Breast epithelium (tissue), 4 donors: ENCODE results near the gene RAI1. TPM values are rescaled to one million over a fixed set of nuclear protein-coding genes. Genes with fewer than 3 reads are reported as not detected.

Experiments
- DNase-seq, 2 donors: peaks; one replicate each; pipeline ENCODE4 v3.0.0-alpha.2; 2019; ENCODE audit warnings: low spot score in 2 of 2
- H3K27ac ChIP-seq, 2 donors: fragments of 200-600 bp; sonication (generic) in 1 of 2; one replicate each; pipeline ENCODE4 v1.5.1; 2016 to 2019; ENCODE audit warnings: mild to moderate bottlenecking in 1 of 2
- H3K27me3 ChIP-seq, 2 donors: fragments of 200-600 bp; sonication (generic) in 1 of 2; one replicate each; pipeline versions ENCODE4 v1.5.1 to v1.6.0; 2017 to 2019; ENCODE audit warnings: control low read depth in 1 of 2, mild to moderate bottlenecking in 1 of 2
- H3K36me3 ChIP-seq: fragments of 200-600 bp; one replicate; pipeline ENCODE4 v1.5.1; 2019
- H3K4me1 ChIP-seq, 2 donors: fragments of 200-600 bp; sonication (generic); one replicate each; pipeline ENCODE4 v1.5.1; 2016 to 2019; ENCODE audit warnings: control low read depth in 1 of 2
- H3K4me3 ChIP-seq, 3 donors: fragments of 200-600 bp; sonication (generic); 1 replicate in 2 of 3; 2 replicates in 1 of 3; pipeline ENCODE4 v1.5.1; 2016 to 2019; ENCODE audit warnings: mild to moderate bottlenecking in 3 of 3, moderate library complexity in 2 of 3
- H3K9me3 ChIP-seq, 2 donors: fragments of 200-600 bp; sonication (generic) in 1 of 2; one replicate each; pipeline ENCODE4 v1.5.1; 2016 to 2019; ENCODE audit warnings: control low read depth in 1 of 2
- CTCF ChIP-seq, 3 donors: fragments of 450-650 bp; IDR thresholded peaks; one replicate each; pipeline ENCODE4 v1.5.1; 2016 to 2017; ENCODE audit warnings: antibody characterized with exemption in 3 of 3, mild to moderate bottlenecking in 3 of 3, moderate library complexity in 3 of 3
- POLR2A ChIP-seq: fragments of 450-650 bp; IDR thresholded peaks from one replicate; pipeline ENCODE4 v1.6.1; 2016; ENCODE audit warnings: antibody characterized with exemption, mild to moderate bottlenecking, moderate library complexity
- POLR2AphosphoS5 ChIP-seq, 3 donors: sonication (generic); formaldehyde crosslinking; IDR thresholded peaks; one replicate each; pipeline ENCODE4 v1.6.1; 2017; ENCODE audit warnings: antibody characterized with exemption in 3 of 3
- intact Hi-C: fragments of 100-400 bp; cut with DNase I; formaldehyde crosslinking; loops from one replicate; pipeline ENCODE4 v1.15.1; 2023; ENCODE audit warnings: low total_unique reads
- total RNA-seq, 3 donors: library from RNA; depleted of rRNA; stranded (reverse); fragments of >200 nt; gene quantifications; one replicate each; pipeline ENCODE4 v1.1.0, GENCODE V29; 2016

RAI1 gene
- total RNA-seq, 3 donors from 2014 or later: 5.6 to 25.6 (median 20.6) TPM

GRCh38 chr17:17779015-17779611 lies 97.9 kb downstream of the RAI1 start:
- Histone ChIP-seq H3K36me3 (no peaks in the 10 kb centered on the region), H3K27ac (peak overlapping the region; percentile 59 to 90), H3K9me3 (no peaks in the 10 kb centered on the region), H3K27me3 (no peaks in the 10 kb centered on the region), H3K4me3 (no peak overlapping the region), H3K4me1 (peaks cover 16 to 22% of the 10 kb centered on the region in 2 donors)
- intact Hi-C loops: no loop called here
- DNase-seq: no peak
- TF ChIP-seq POLR2AphosphoS5 (IDR thresholded peaks at IDR 0.05) (no peak), CTCF (IDR thresholded peaks at IDR 0.05) (no peak), POLR2A (no peak)

GRCh38 chr17:17780922-17781590 lies 99.8 kb downstream of the RAI1 start:
- Histone ChIP-seq H3K27me3 (no peaks in the 10 kb centered on the region), H3K4me3 (peak overlapping the region in 2 of 3 donors; percentile 61 to 83), H3K36me3 (no peaks in the 10 kb centered on the region), H3K4me1 (peaks cover 15 to 27% of the 10 kb centered on the region in 2 donors), H3K27ac (peak overlapping the region; percentile 78 to 90), H3K9me3 (no peaks in the 10 kb centered on the region)
- DNase-seq: peak in 1 of 2 donors; percentile 69
- intact Hi-C loops: no loop called here
- TF ChIP-seq POLR2AphosphoS5 (IDR thresholded peaks at IDR 0.05): no peak
- no peak for TF ChIP-seq POLR2A
- TF ChIP-seq CTCF (IDR thresholded peaks at IDR 0.05): peak in 2 of 3 donors; percentile 20 to 51

GRCh38 chr17:17781591-17782496 lies 100.6 kb downstream of the RAI1 start:
- peak overlapping the region; percentile 47 to 83 (median 61) for H3K4me3 ChIP-seq
- peak in 1 of 3 donors; percentile 19 for TF ChIP-seq POLR2AphosphoS5 (IDR thresholded peaks at IDR 0.05)
- no peak for TF ChIP-seq CTCF (IDR thresholded peaks at IDR 0.05)
- H3K27me3 ChIP-seq: no peaks in the 10 kb centered on the region
- H3K27ac ChIP-seq: peak overlapping the region; percentile 78 to 90
- intact Hi-C loops: no loop called here
- no peaks in the 10 kb centered on the region for H3K36me3 ChIP-seq
- peak in 1 of 2 donors; percentile 50 for DNase-seq
- H3K4me1 ChIP-seq: peaks cover 15 to 27% of the 10 kb centered on the region in 2 donors
- H3K9me3 ChIP-seq: no peaks in the 10 kb centered on the region

GRCh38 chr17:17782523-17783115 lies 101.4 kb downstream of the RAI1 start:
- TF ChIP-seq CTCF (IDR thresholded peaks at IDR 0.05) (no peak), POLR2A (no peak)
- peaks cover 15 to 27% of the 10 kb centered on the region in 2 donors for H3K4me1 ChIP-seq
- no peaks in the 10 kb centered on the region for H3K27me3 ChIP-seq
- H3K9me3 ChIP-seq: no peaks in the 10 kb centered on the region
- intact Hi-C loops: no loop called here
- peak overlapping the region; percentile 61 to 90 for H3K27ac ChIP-seq
- peak overlapping the region; percentile 47 to 83 (median 61) for H3K4me3 ChIP-seq
- DNase-seq: no peak
- H3K36me3 ChIP-seq: no peaks in the 10 kb centered on the region
